Measurements from ENCODE around the gene YIPF3. TPM values are rescaled to one million over a fixed set of nuclear protein-coding genes. Genes with fewer than 3 reads are reported as not detected.

Gene YIPF3
- total and polyA plus RNA-seq, 4 donors: 81.3 to 119 (median 96.2) TPM

DNA sequence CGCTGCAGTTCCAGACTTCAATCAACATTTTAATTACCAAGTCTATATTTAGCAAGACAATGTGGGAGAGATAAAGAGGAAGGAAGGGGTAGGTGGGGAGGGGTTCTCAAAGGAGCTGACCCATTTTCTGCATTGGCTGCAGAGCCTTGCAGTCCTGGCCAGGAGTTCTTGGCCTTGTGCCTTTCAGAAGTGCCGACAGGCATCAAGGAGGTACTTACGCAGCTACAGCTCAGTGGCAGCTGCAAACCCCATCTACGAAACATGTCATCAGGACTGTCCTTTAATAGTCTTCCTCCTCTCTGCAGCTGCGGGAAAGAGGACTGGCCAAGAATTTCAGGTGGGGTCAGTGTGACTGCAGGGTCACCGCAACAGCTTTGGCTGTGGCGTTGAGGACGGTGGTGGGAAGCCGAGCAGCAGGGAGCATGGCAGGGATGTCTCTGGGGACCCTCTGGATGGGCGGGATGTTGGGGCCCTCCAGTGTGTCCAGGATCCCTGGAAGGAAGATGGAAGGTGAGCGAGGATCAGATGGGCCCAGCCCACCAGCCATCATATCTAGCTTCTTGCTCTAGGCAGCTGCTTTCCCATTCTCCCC is 4.8 kb downstream of the YIPF3 start:
- Histone ChIP-seq H3K36me3 (ENCODE audit: control insufficient read depth in 4 of 4, insufficient read depth in 4 of 4, low read length in 4 of 4) (peaks cover 6 to 32% (median 25%) of the 10 kb centered on the region in 4 donors), H3K27me3 (ENCODE audit: control insufficient read depth in 3 of 3, insufficient read depth in 3 of 3, low read length in 2 of 3) (peaks cover 0 to 14% (median 5%) of the 10 kb centered on the region in 3 donors), H3K4me1 (ENCODE audit: control insufficient read depth in 5 of 5, insufficient read depth in 5 of 5, low read length in 5 of 5) (peaks cover 4 to 33% (median 12%) of the 10 kb centered on the region in 5 donors), H3K9me3 (ENCODE audit: control insufficient read depth in 4 of 4, insufficient read depth in 3 of 4, low read length in 3 of 4) (no peaks in the 10 kb centered on the region), H3K27ac (ENCODE audit: low read depth in 1 of 2, low read length in 1 of 2) (no peak overlapping the region), H3K9ac (ENCODE audit: insufficient read depth in 1 of 2, low read length in 2 of 2) (no peak overlapping the region), H3K4me3 (no peak overlapping the region)
- ATAC-seq (ENCODE audit: insufficient read depth, low FRiP score) (no peak), DNase-seq (no peak)
- 80 to 81% methylated on average over 11 of the region's 11 CpGs for WGBS, 2 donors
- TF ChIP-seq, protein P1, sequence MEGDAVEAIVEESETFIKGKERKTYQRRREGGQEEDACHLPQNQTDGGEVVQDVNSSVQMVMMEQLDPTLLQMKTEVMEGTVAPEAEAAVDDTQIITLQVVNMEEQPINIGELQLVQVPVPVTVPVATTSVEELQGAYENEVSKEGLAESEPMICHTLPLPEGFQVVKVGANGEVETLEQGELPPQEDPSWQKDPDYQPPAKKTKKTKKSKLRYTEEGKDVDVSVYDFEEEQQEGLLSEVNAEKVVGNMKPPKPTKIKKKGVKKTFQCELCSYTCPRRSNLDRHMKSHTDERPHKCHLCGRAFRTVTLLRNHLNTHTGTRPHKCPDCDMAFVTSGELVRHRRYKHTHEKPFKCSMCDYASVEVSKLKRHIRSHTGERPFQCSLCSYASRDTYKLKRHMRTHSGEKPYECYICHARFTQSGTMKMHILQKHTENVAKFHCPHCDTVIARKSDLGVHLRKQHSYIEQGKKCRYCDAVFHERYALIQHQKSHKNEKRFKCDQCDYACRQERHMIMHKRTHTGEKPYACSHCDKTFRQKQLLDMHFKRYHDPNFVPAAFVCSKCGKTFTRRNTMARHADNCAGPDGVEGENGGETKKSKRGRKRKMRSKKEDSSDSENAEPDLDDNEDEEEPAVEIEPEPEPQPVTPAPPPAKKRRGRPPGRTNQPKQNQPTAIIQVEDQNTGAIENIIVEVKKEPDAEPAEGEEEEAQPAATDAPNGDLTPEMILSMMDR (IDR thresholded peaks at IDR 0.05; ENCODE audit: control extremely low read depth, extremely low read depth): no peak

DNA sequence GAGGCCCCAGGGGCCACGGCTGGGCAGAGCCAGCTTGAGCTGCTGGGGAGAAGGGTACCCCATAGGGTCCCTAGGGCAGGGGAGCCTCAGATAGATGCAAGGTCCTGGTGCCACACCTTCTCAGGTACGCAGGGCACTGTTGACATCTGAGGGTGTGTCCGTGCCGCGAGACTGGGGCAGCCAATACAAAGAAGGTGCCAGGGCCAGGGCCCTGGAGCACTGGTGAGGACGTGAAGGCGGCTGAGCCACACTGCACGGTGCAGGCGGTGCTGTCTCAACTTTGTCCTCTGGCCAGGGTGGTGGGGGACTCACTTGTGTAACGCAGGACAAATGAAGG is 5.9 kb downstream of the YIPF3 start:
- Histone ChIP-seq H3K9ac (ENCODE audit: insufficient read depth in 1 of 2, low read length in 2 of 2) (no peak overlapping the region), H3K4me1 (ENCODE audit: control insufficient read depth in 5 of 5, insufficient read depth in 5 of 5, low read length in 5 of 5) (peaks cover 1 to 30% (median 9%) of the 10 kb centered on the region in 5 donors), H3K9me3 (ENCODE audit: control insufficient read depth in 4 of 4, insufficient read depth in 3 of 4, low read length in 3 of 4) (no peaks in the 10 kb centered on the region), H3K27ac (ENCODE audit: low read depth in 1 of 2, low read length in 1 of 2) (peak overlapping the region in 1 of 2 donors; percentile 24), H3K36me3 (ENCODE audit: control insufficient read depth in 4 of 4, insufficient read depth in 4 of 4, low read length in 4 of 4) (peaks cover 6 to 27% (median 25%) of the 10 kb centered on the region in 4 donors), H3K27me3 (ENCODE audit: control insufficient read depth in 3 of 3, insufficient read depth in 3 of 3, low read length in 2 of 3) (peaks cover 0 to 14% (median 5%) of the 10 kb centered on the region in 3 donors), H3K4me3 (no peak overlapping the region)
- TF ChIP-seq, protein P1 (IDR thresholded peaks at IDR 0.05; ENCODE audit: control extremely low read depth, extremely low read depth): no peak
- DNase-seq (no peak), ATAC-seq (ENCODE audit: insufficient read depth, low FRiP score) (no peak)
- 65 to 88% methylated on average over 10 of the region's 10 CpGs for WGBS, 2 donors

DNA sequence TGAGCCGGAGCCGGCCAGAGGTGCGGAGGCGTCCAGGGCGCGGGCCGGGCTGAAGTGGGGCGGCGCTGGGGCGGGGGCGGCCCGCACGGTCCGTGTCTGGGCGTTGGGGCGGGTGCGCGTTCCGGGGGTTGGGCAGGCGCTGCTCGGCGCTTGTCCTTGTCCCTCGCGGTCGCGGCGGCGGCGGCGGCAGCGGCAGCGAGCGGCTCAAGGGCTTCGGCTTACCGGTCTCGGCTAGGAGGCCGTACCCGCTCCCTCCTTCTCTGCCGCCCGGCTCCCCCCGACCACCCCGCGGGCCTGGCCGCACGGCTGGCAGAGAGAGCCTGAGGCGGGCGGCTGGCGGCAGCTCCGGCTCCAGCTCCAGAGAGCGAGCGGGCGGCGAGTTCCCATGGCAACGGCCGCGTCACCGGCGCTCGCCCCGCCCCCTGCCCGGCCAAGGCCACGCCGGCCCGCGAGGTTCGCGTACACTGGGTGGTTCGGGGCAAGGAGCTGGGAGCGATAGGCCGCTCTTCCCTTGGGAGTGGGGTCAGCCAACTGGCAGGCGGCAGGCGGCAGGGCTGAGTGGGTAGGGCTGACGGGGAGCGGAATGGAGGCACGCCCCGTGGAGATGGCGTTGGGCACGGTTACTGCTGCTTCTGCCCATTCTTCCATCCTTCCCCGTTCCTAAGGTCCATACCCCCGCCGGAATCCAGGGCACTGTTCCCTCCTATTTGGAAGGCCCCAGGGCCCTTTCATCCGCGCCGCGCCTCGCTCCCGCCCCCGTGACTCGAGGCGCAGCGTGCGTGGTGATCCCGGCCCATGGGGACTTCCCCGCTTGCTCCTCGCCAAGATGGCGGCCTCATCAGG is 6.5 kb downstream of the YIPF3 start, which contains the start of gene LRRC73:
Gene LRRC73, minus strand, starts transcription at position 363 of the 843 bp plus-strand sequence. CDS start 561 bp downstream, outside the sequence.
- Histone ChIP-seq H3K4me3 (peak within 1 kb of the TSS; percentile 43), H3K36me3 (ENCODE audit: control insufficient read depth in 4 of 4, insufficient read depth in 4 of 4, low read length in 4 of 4) (peaks cover 6 to 29% (median 20%) of the 10 kb centered on the region in 4 donors), H3K4me1 (ENCODE audit: control insufficient read depth in 5 of 5, insufficient read depth in 5 of 5, low read length in 5 of 5) (peaks cover 0 to 24% (median 5%) of the 10 kb centered on the region in 5 donors), H3K27me3 (ENCODE audit: control insufficient read depth in 3 of 3, insufficient read depth in 3 of 3, low read length in 2 of 3) (peaks cover 0 to 14% (median 5%) of the 10 kb centered on the region in 3 donors), H3K9ac (ENCODE audit: insufficient read depth in 1 of 2, low read length in 2 of 2) (no peak within 1 kb of the TSS), H3K9me3 (ENCODE audit: control insufficient read depth in 4 of 4, insufficient read depth in 3 of 4, low read length in 3 of 4) (no peaks in the 10 kb centered on the region), H3K27ac (ENCODE audit: low read depth in 1 of 2, low read length in 1 of 2) (peak within 1 kb of the TSS in 1 of 2 donors; percentile 24)
- DNase-seq: peak; percentile 80 to 87 (median 84)
- WGBS, 2 donors: 9 to 17% methylated on average over 65 to 96 of the region's 96 CpGs
- ATAC-seq (ENCODE audit: insufficient read depth, low FRiP score): peak; percentile 88
- TF ChIP-seq, protein P1 (IDR thresholded peaks at IDR 0.05; ENCODE audit: control extremely low read depth, extremely low read depth): no peak

Data from lung (tissue), 12 donors.